Measurements from ENCODE around the gene ZNF629.
"Not testable (repeated sequence)": the region's sequence is repeated elsewhere in the genome, so short reads cannot be mapped to it uniquely, and the experiment has no call there.

The ZNF629 gene

GRCh38 chr16:30786936-30787612 lies at the start of gene ZNF629:
TSS of gene ZNF629 (minus strand) at chr16:30787205. CDS start at chr16:30784482, 2,723 bp downstream.
- DNase-seq, result peak; percentile 63

DNA sequence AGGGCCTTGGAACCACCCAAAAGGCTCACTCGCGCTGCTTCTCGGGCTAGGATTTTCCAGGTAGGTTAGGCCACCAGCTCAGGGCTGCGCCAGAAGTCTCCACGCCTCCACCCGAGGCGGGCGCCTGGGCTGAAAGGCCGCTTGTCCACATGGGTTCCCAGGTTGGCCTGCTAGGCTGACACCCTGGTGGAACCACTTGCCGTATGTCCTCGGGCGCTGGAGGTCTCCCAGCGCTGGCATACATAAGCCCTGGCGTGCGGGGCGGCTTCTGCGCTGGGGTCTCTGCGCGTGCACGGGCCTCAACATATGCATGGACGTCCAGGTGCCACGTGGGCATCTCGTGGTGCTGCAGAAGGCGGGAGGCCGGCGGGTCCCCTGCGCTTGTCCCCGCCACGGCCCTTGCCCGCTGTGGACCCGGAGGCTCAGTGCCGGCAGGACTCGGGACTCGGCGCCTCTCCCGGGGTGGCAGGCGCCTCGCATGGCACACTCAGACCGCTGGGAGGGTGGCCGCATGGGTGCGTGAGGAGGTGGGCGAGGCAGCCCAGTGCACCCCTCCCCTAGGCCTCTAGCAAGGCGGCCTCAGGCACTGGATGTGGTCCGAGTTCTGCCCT lies 47.2 kb upstream of the ZNF629 start:
- no peak for DNase-seq

DNA sequence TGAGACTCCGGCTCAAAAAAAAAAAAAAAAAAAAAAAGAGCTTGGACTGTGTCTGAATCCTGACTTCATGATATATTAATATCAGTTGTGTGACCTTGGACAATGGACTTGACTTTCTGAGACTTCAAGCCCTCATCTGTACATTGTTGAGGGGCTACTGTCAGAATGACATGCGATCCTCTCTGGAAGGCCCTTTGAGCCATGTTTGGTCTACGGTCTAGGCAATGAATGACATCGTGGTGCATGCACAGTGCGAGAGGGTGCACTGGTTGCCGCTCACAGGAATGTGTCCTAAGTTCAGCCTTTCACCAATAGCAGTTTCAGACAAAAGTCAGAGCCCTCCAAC lies 43.0 kb upstream of the ZNF629 start:
- DNase-seq, result no peak

DNA sequence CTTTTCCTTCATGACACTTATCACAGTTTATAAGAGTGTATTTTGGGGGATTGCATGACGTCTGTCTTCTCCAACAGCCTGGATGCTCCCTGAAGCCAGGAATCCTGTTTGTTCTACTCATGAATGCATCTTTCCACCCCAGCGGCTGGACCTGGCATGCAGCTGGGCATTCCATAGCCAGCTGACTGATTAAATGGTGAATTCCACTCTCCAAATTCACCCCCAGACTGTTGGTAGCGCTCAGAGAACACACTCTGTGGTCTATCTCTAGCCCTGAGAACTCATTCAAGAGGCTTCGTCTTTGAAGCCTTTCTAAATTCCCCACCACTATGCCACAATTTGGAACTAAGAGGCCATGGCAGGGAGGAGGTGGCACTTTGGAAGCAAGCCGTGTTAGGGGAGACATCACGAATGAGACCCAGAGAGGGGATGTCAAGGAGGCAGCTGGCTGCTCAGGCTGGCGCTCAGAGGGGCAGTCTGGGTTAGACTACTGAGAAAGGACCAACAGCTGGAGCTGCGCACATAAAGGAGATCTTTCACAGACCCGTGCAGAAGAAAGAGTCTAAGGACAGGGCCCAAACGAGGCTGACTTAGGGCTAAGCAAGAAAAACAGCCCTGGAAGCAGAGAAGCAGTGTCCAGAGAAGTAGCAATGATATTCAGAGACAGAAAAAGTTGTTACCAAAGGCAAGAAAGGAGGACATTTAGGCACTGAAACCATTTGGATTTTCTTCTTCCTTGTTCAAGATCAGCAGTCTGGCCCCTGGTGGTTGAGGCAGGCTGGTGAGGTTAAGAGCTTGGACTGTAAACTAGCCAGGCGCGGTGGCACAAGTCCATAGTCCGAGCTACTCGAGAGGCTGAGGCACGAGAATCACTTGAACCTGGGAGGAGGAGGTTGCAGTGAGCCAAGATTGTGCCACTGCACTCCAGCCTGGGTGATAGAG lies 42.4 kb upstream of the ZNF629 start:
- DNase-seq, result no peak

DNA sequence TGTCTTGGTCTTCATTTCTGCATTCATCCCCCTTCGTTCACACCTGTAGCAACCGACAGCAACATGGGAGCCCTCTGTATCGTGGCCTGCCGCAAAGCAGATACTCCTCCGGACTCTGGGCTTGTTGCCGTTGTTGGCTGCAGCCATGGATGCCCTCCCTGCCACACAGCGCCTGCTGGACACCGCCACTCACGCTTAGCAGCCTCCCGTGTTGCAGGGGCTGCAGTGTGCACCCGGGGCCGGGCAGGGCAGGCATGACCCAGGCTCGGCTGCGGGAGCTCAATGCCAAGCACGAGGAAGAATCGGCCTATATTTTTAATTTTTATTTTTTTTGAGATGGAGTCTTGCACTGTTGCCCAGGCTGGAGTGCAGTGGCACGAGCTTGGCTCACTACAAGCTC lies 34.9 kb upstream of the ZNF629 start:
- no peak for DNase-seq

DNA sequence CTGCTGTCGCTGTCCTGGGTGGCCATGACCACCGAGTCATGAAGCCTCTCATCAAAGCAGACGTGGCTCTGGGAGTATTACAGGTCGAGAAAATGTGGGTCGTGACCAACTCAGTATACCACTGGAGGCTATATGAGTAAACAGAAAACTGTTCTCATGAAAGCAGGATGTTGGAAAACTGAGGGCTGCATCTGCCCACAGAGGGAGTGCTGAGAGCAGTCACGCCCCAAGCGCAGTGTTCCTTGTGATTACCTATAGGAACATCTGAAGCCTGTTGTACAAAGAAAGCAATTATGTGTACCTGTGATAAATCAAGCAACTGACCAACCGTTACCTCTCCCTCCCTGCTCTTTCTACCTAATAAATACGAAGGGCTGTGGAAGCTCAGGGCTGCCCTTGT lies 34.4 kb upstream of the ZNF629 start:
- DNase-seq, result not testable (repeated sequence)

DNA sequence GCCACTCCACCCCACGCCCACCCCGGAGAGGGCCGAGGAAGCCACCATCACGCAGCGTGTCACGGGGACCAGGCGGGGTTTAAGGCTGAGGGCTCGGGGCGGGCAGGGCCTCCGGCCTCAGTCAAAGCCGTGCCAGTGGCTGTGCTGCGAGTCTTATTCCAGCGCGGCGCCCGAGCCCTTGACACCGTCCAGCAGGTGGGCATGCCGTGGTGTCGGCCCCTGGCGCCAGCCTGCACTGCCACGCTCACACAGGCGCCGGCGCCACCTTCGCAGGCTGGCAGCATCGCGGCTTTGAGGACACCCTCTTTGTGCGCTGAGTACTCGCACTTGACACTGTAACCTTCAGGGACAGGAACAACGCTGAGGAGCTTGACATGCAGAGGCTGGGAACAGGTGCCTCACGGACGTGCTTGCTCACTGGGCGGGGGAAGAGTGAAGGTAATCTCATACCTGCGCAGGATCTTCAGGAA lies 34.0 kb upstream of the ZNF629 start:
- DNase-seq, result no peak

DNA sequence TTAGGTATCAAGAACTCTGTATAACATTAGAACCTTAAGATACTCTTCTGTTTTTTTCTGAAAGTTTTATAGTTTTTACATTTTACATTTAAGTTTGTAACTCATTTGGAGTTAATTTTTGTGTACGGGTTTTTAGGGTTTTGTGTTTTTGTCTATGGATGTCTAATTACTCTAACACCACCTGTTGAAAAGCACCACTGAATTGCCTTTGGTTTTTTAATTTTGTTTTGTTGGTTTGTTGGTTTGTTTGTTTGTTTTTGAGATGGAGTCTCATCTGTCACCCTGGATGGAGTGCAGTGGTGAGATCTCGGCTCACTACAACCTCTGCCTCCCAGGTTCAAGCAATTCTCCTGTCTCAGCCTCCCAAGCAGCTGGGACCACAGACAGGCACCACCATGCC lies 29.8 kb upstream of the ZNF629 start:
- DNase-seq, result no peak

DNA sequence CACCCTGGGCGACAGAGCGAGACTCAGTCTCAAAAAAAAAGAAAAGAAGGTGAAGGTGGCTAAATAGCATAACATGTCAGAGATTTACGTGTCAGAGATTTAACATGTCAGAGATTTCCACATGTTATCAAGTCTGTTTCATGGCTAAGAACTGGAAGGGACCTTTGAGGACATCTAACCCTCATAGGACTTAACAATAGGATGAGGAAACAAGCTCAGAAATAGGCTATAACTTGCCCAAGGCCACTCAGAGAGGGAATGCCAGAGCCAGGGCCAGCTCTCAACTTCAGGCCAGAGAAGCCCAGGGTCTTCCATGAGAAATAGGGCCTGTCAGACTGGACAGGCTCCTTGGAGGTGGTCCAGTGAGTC lies 26.8 kb upstream of the ZNF629 start:
- DNase-seq, result no peak

- not testable (repeated sequence) for DNase-seq
These were observed 22.7 kb upstream of the ZNF629 start for GRCh38 chr16:30809675-30810074.

GRCh38 chr16:30808890-30809426 lies 22.0 kb upstream of the ZNF629 start:
- not testable (repeated sequence) for DNase-seq

DNA sequence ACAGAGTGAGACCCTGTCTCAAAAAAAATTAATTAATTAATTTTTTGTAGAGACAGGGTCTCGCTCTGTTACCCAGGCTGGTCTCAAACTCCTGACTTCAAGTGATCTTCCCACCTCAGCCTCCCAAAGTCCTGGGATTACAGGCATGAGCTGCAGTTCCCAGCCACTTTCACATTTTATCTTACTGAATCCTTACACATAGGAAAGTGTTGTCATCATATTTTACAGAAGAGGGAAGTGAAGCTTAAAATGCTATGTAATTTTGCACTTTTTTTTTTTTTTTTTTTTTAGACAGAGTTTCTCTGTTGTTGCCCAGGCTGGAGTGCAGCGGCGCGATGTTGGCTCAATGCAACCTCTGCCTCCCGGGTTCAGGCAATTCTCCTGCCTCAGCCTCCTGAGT lies 21.1 kb upstream of the ZNF629 start:
- DNase-seq, result no peak

DNA sequence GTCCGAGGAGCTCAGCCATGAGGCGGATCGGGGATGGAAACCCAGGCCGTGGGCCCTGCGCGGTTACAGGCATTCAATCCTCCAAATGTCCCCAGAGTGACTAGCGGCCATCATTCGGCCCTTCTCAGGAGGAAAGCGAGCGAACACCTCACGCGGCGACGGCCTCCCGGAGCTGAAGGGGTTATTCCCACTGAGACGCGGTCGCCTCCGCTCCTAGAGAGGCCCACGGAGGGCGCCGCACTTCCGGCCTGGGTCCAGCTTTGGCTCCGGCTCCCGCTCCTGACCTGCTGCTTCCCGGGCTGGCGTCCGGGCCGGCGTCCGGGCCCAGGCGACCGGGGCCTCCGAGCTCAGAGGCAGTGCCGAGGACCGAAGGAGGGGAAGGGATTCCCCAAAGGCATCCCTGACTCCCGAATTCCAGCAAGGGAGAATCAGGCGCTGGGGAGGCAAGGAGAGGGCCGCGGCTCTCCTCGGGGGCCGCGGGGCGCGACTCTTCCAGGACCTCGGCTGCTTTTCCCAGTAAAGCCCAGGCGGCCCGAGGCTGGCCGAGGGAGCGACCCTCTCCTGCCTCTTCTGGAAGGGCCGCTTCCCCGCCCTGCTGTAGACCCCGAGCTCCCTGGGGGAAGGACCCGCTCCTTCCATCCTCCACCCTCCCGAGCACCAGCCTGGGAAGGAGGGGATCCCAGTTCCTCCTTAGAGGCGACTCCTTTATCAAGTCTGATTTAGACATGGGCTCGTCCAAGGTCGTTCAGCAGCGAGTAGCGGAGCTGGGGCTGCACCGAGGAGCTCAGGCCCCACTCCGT lies 18.6 kb upstream of the ZNF629 start:
- DNase-seq, result peak; percentile 79

GRCh38 chr16:30805056-30805369 lies 18.0 kb upstream of the ZNF629 start:
- no peak for DNase-seq

GRCh38 chr16:30802936-30803335 lies 15.9 kb upstream of the ZNF629 start:
- DNase-seq, result no peak

- no peak for DNase-seq
These were observed 10.8 kb upstream of the ZNF629 start for GRCh38 chr16:30797670-30798309.

DNA sequence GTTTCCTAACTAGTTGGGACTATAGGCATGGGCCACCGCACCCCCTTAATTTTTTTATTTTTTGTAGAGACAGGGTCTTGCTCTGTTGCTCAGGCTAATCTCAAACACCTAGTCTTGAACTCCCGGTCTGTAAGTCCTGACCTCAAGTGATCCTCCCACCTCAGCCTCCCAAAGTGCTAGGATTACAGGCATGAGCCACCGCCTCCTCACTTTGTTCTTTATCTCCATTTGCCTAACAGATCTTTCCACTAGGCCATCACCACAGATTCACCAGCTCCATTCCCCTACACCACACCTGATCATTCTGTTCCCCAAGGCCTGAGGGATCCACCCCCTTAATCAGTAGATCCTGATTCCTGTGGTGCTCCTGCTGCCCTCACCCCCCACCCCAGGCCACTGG lies 7.6 kb upstream of the ZNF629 start:
- no peak for DNase-seq

- no peak for DNase-seq
These were observed 6.6 kb upstream of the ZNF629 start for GRCh38 chr16:30793508-30794069.

- no peak for DNase-seq
These were observed 791 bp upstream of the ZNF629 start for GRCh38 chr16:30787613-30788378.

GRCh38 chr16:30786115-30786935 lies 680 bp downstream of the ZNF629 start:
- no peak for DNase-seq
